ENCODE measurements around the gene TIMELESS. TPM values are rescaled to one million over a fixed set of nuclear protein-coding genes. Genes with fewer than 3 reads are reported as not detected.
A peak's percentile ranks its signal among the peaks of the same experiment; 100 is the strongest.
"Not testable (repeated sequence)": the region's sequence is repeated elsewhere in the genome, so short reads cannot be mapped to it uniquely, and the experiment has no call there.

The TIMELESS gene
- polyA plus RNA-seq, 3 donors, result 44.4 to 47.0 (median 46.2) TPM

GRCh38 chr12:56469007-56469930 lies 20.0 kb upstream of the TIMELESS start:
- no peak for DNase-seq

- DNase-seq, result peak; percentile 92
These were observed 19.2 kb upstream of the TIMELESS start, which contains the start of gene SPRYD4 for GRCh38 chr12:56468216-56469006. Gene SPRYD4 (plus strand): TSS chr12:56468578. CDS start chr12:56468592, 14 bp downstream.

DNA sequence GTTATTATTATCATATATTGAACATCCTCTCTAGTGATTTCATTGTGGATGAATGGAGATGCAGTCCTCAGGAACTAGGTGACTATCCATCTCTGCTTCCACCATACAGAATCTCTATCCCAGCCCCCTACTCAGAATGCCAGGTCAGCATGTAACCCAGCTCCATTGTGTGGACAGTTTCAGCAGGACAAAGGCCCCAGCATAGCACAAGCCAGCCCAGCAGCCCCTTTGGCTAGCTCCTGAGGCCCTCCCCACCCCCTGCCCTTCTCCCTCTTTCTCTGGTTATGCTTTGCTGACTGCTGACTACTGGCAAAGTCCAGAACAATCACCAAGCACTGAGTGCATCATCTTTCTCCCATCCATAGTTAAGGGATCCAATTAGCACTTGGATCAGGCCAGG lies 13.3 kb upstream of the TIMELESS start:
- no peak for DNase-seq

- no peak for DNase-seq
These were observed 12.3 kb upstream of the TIMELESS start for GRCh38 chr12:56461235-56462159.

DNA sequence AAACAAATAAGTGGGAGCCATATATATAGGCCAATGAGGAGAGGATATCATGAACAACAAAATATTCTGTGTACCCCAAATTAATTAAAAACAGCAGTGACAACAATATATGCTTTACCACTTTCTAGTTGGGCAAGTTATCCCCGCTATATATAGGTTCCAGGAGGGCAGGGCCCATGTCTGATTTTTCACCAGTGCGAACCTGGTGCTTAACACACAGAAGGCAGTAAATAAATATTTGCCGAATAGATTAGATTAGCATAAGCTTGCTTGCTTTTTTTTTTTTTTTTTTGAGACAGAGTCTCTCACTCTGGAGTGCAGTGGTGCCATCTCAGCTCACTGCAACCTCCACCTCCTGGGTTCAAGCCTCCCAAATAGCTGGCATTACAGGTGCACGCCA lies 8.6 kb upstream of the TIMELESS start:
- no peak for DNase-seq

DNA sequence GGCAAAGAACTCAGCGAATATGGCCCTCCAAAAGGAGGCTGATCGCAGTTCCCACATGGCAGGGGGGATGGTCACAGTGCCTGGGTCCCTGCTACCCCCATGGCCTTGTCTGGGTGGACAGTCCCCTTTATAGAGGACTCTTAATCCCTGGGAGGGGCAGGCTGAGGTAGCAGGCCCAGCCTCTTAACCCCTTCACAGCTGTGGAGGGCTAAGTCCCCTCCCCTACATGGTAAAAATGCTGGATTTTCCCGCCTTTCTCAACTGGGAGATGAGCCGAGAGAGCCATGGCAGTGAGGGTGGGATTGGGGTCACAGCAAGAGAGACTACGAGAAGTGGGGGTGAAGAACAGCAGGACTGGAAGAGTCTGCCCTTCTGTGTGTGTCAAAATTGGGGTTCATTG lies 5.3 kb upstream of the TIMELESS start, which contains the start of gene MIP:
TSS of gene MIP (minus strand) at position 101 of the 400 bp plus-strand sequence. CDS start at position 57, 44 bp downstream.
- DNase-seq, result no peak

DNA sequence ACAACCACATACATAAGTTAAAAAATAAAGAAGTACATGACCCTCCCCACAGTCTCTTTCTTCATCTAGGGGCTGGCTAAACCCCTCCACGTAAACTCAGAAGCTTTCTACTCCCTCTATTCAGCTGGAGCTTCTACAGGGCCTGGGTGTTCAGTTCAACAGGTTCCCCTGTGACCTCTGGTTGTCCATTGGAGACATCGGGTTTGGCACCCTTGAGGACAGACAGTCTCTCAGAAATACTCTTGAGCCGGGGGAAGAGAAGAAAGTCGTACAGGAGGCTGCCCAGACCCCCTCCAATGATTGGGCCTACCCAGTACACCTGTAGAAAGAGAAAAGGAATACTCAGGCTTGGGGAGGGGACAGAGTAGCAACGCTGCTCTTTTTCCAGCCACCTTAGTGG lies 1.9 kb upstream of the TIMELESS start:
- no peak for DNase-seq

DNA sequence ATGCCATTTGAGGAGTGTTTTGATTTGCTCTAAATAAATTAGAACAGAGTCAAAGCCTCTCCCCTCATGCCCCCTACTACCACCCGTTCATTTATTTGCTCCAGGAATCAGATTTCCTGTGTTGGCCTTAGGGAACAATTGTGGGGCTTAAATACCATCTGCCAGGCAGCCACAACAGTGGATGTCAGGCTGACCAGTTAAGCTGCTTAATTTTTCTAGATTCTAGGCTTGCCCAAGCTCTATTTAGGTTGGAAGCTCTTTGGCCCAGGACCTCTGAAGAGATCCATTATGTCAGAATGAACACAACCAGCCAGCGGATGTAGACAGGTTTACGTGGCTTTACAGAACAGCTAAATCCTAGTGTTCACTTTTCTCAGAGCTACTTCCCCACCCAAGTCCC lies 1.0 kb upstream of the TIMELESS start:
- no peak for DNase-seq

DNA sequence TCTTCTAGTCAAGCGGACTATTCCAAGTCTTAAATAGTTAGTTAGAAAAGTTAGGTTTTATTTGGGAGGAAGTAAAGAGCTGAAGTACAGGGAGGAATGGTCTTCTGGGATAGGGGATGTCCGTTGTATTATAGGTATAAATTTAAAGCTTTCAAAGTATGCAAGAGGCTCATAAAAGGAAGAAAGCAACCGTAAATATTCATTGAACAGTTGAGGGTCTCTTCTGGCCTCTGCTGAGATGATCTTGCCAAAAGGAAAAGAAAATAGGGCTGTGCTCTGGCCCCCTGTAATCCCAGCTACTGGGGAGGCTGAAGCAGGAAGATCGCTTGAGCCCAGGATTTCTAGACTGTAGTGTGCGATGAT lies 377 bp upstream of the TIMELESS start:
- no peak for DNase-seq

DNA sequence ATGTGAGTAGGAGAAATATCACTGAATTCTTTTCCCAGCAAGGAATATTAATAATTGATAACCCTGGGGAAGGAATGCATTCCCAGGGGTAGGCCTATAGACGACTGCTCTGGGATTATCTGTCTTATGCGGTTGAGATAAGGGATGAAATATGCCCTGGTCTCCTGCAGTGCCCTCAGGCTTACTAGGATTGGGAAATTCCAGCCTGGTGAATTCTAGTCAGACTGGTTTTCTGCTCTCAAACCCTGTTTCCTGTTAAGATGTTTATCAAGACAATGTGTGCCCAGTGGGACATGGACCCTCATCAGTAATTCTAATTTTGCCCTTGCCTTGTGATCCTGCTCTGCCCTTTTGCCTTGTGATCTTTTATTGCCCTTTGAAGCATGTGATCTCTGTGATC lies 6.0 kb downstream of the TIMELESS start:
- DNase-seq, result not testable (repeated sequence)

DNA sequence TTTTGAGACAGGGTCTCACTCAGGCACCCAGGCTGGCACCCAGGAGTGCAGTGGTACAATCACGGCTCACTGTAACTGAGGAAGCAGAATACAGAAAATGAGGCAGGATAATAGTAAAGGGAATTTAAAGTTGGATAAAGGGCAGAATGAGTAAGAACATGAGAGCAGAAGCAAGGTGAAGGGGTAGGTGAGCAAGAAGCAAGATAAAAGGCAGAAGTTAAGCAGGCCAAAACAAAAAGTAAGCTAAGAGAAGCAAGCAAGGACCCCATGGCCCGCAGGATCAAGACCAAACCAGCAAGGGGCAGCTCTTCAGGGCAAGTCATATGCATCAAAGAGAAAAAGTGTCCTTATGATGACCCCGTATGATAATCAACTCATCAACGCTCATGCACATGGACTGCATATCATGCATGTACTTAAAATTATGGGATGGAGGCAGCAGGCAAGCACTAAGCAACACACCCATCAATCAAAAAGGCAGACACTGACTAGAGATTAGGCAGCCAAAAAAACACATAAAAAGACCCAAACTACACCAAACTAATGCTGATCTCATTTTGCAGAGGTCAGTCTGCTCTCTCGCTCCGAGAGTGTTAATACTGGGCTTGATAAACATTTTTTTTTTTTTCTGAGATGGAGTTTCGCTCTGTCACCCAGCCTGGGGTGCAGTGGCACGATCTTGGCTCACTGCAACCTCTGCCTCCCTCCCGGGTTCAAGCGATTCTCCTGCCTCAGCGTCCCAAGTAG lies 11.6 kb downstream of the TIMELESS start:
- DNase-seq, result no peak

GRCh38 chr12:56434828-56435227 lies 14.4 kb downstream of the TIMELESS start:
- no peak for DNase-seq

GRCh38 chr12:56431850-56432249 lies 17.4 kb downstream of the TIMELESS start:
- no peak for DNase-seq

DNA sequence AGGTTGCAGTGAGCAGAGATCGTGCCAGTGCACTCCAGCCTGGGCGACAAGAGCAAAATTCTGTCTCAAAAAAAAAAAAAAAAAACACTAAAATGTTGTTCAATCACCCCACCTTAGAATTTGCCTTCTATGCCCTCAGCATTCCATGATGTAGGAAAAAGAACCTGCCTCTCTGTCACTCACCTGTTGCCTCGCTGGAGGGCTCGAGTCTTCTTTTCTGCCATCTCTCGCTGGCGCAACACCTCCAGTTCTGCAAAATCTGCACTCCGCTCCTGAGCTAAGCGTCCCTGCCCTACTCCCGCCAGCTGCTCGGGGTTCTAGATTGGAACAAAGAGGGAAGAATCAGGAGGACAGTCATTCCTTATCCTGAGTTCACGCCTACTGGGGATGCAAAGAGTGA lies 17.9 kb downstream of the TIMELESS start:
- no peak for DNase-seq

DNA sequence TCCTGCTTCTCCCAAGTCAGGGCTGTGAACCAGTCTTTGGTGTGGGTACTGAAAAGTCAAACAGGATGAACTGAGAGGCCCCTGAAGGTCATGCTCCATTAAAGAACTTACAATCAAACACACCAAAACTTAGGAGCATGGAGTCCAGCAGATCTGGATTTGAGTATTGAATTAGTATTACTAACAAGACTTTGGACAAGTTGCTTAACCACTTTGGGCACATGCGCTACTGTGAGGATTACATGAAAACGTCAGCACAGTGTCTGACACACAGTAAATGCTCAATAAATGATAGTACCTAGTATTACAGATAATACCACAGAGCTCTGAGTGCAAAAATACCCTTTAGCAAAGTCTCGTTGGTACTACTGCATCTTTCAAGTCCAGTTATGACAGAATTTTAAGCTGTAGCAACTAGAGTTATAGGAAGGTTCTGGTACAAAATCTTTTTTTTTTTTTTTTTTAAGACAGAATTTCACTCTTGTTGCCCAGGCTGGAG lies 23.2 kb downstream of the TIMELESS start:
- DNase-seq, result no peak

- no peak for DNase-seq
These were observed 24.0 kb downstream of the TIMELESS start for GRCh38 chr12:56425193-56425592.

- no peak for DNase-seq
These were observed 28.8 kb downstream of the TIMELESS start for GRCh38 chr12:56420411-56420810.

DNA sequence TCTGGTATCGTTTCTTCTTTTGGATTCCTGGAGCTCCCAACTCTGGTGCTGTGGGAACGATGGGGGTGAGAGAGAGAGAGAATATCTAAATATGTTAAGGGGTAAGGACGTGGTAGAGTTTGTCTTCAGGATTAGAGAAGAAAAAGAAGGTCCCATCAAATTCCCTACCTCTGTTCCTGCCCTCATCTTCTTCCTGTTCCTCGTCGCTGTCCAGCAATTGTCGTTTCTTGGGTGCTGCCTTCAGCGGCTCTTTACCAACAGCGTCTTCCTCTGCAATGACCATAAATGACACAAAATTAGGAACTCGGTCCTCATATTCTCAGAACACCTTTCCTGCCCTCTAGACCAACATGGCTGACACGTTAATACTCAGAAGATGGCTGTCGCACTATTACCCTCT lies 31.5 kb downstream of the TIMELESS start:
- no peak for DNase-seq

DNA sequence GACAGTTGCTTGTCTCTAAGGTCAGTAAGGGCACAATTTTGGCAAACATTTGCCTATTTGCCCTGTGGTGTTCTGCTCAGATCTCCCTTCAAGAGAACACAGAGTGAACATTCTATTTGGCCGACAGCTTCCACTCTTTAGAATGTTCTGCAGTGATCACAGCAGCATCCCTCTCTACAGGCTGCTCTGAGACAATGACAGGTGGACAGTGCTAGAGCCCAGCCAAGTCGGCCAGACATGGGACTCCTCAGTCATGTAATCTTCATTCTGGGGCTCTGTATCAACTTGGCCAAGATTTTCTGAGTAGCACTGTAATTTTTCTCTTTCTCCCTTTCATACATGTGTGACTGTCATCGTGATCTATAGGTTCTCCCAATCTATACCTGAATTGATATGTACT lies 34.8 kb downstream of the TIMELESS start:
- no peak for DNase-seq

DNA sequence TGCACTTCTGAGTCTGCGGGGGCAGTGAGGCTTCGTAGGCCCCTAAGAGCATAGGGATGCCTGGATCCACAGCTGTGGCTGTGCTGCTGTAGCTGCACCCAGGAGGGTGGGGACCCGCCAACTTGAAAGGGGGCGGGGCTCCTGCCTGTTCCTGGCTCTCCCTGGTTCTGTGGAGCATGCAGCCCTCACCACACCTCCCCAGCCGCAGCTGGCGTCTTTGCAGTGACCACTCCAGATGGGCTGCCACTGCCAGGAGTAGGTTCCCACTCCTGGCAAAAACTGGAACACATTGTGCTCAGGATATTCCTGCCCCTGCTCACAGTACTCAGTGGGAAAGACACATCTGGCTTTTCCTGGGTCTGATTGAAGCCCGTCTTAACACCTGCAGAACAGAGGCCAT lies 35.8 kb downstream of the TIMELESS start:
- no peak for DNase-seq
